ENCODE results near the gene NCKAP5. TPM values are rescaled to one million over a fixed set of nuclear protein-coding genes. Genes with fewer than 3 reads are reported as not detected.

The NCKAP5 gene
- total RNA-seq, 4 donors from 2014 or later, result 0.03 to 0.55 (median 0.33) TPM

- intact Hi-C loops (cut with DNase I; ENCODE audit: low total_unique reads) (no loop called here), in situ Hi-C loops (cut with MboI; ENCODE audit: low sequenced_read_pairs in 4 of 4) (no loop called here)
These were observed 83.5 kb downstream of the NCKAP5 start for GRCh38 chr2:133484784-133485183.

GRCh38 chr2:133484106-133484505 is 84.2 kb downstream of the NCKAP5 start:
- ATAC-seq, result no peak
- H3K27ac ChIP-seq, result no peak overlapping the region
- H3K4me1 ChIP-seq, result no peaks in the 10 kb centered on the region
- H3K27me3 ChIP-seq, result no peaks in the 10 kb centered on the region
- no peak for DNase-seq
- H3K9me3 ChIP-seq, result no peaks in the 10 kb centered on the region
- no peaks in the 10 kb centered on the region for H3K36me3 ChIP-seq
- no peak overlapping the region for H3K4me3 ChIP-seq
- intact Hi-C loops (cut with DNase I; ENCODE audit: low total_unique reads) (no loop called here), in situ Hi-C loops (cut with MboI; ENCODE audit: low sequenced_read_pairs in 4 of 4) (no loop called here)
- TF ChIP-seq POLR2A (IDR thresholded peaks at IDR 0.05), result no peak
- no peak for TF ChIP-seq CTCF (IDR thresholded peaks at IDR 0.05 in 4 of 5, conservative IDR thresholded peaks at IDR 0.05 in 1 of 5)

More at GRCh38 chr2:133484784-133485183, 83.5 kb downstream of the NCKAP5 start:
- H3K27me3 ChIP-seq, result no peaks in the 10 kb centered on the region
- no peaks in the 10 kb centered on the region for H3K36me3 ChIP-seq
- no peak overlapping the region for H3K27ac ChIP-seq
- ATAC-seq (no peak), DNase-seq (no peak)
- no peak for TF ChIP-seq POLR2A (IDR thresholded peaks at IDR 0.05)
- no peak for TF ChIP-seq CTCF (IDR thresholded peaks at IDR 0.05 in 4 of 5, conservative IDR thresholded peaks at IDR 0.05 in 1 of 5)
- H3K4me1 ChIP-seq, result no peaks in the 10 kb centered on the region
- no peaks in the 10 kb centered on the region for H3K9me3 ChIP-seq
- no peak overlapping the region for H3K4me3 ChIP-seq

GRCh38 chr2:133483181-133483580 is 85.1 kb downstream of the NCKAP5 start:
- DNase-seq, result no peak
- TF ChIP-seq CTCF (IDR thresholded peaks at IDR 0.05 in 4 of 5, conservative IDR thresholded peaks at IDR 0.05 in 1 of 5), result no peak
- no peak for TF ChIP-seq POLR2A (IDR thresholded peaks at IDR 0.05)
- H3K27ac ChIP-seq, result no peak overlapping the region
- no peaks in the 10 kb centered on the region for H3K27me3 ChIP-seq
- H3K9me3 ChIP-seq, result no peaks in the 10 kb centered on the region
- no peak for ATAC-seq
- no peak overlapping the region for H3K4me3 ChIP-seq
- intact Hi-C loops (cut with DNase I; ENCODE audit: low total_unique reads) (no loop called here), in situ Hi-C loops (cut with MboI; ENCODE audit: low sequenced_read_pairs in 4 of 4) (no loop called here)
- no peaks in the 10 kb centered on the region for H3K36me3 ChIP-seq
- no peaks in the 10 kb centered on the region for H3K4me1 ChIP-seq

GRCh38 chr2:133480707-133481429 is 87.4 kb downstream of the NCKAP5 start:
- Histone ChIP-seq H3K4me3 (no peak overlapping the region), H3K27me3 (no peaks in the 10 kb centered on the region), H3K9me3 (no peaks in the 10 kb centered on the region), H3K4me1 (no peaks in the 10 kb centered on the region), H3K27ac (no peak overlapping the region), H3K36me3 (no peaks in the 10 kb centered on the region)
- in situ Hi-C loops (cut with MboI; ENCODE audit: low sequenced_read_pairs in 4 of 4) (no loop called here), intact Hi-C loops (cut with DNase I; ENCODE audit: low total_unique reads) (no loop called here)
- DNase-seq, result no peak
- no peak for ATAC-seq
- no peak for TF ChIP-seq POLR2A (IDR thresholded peaks at IDR 0.05)
- TF ChIP-seq CTCF (IDR thresholded peaks at IDR 0.05 in 4 of 5, conservative IDR thresholded peaks at IDR 0.05 in 1 of 5), result no peak

GRCh38 chr2:133477616-133477990 is 90.7 kb downstream of the NCKAP5 start:
- DNase-seq (no peak), ATAC-seq (no peak)
- H3K9me3 ChIP-seq, result no peaks in the 10 kb centered on the region
- no peak overlapping the region for H3K4me3 ChIP-seq
- in situ Hi-C loops (cut with MboI; ENCODE audit: low sequenced_read_pairs in 4 of 4) (no loop called here), intact Hi-C loops (cut with DNase I; ENCODE audit: low total_unique reads) (no loop called here)
- H3K36me3 ChIP-seq, result no peaks in the 10 kb centered on the region
- TF ChIP-seq CTCF (IDR thresholded peaks at IDR 0.05 in 4 of 5, conservative IDR thresholded peaks at IDR 0.05 in 1 of 5) (no peak), POLR2A (IDR thresholded peaks at IDR 0.05) (no peak)
- no peaks in the 10 kb centered on the region for H3K27me3 ChIP-seq
- no peaks in the 10 kb centered on the region for H3K4me1 ChIP-seq
- H3K27ac ChIP-seq, result no peak overlapping the region
